A673 (cell line): ENCODE measurements around the gene LILRB1. TPM values are rescaled to one million over a fixed set of nuclear protein-coding genes. Genes with fewer than 3 reads are reported as not detected.

Experiments used
- BruUV-seq: library from RNA; stranded (reverse); fragments of 400-500 nt; replicated peaks from 2 replicates; lab custom pipeline; 2021; lab: Mats Ljungman, UMichigan
- CTCF ChIA-PET: fragments of 300-600 bp; sonication (Branson Sonifier 250); formaldehyde crosslinking; loops from one replicate; lab custom pipeline; 2022; ENCODE audit warnings: antibody characterized with exemption; lab: Charles Lee
- POLR2A ChIA-PET: fragments of 300-600 bp; sonication (Branson Sonifier 250); formaldehyde crosslinking; loops from one replicate; lab custom pipeline; 2022; ENCODE audit warnings: antibody characterized with exemption; ENCODE audit not compliant: low non-redundant PET; lab: Charles Lee
- DNase-seq: peaks from one replicate; pipeline ENCODE4 v3.0.0-alpha.2; 2015; ENCODE audit warnings: low spot score
- H3K27ac ChIP-seq: fragments of 200-600 bp; sonication (generic); 2 replicates; pipeline ENCODE4 v1.5.1; 2016; ENCODE audit warnings: mixed run types, low read depth, mild to moderate bottlenecking, mixed read lengths, antibody characterized with exemption, low read length; ENCODE audit not compliant: poor library complexity, severe bottlenecking
- H3K27me3 ChIP-seq: fragments of 200-600 bp; sonication (generic); replicated peaks from 2 replicates; pipeline ENCODE4 v1.6.1; 2017; ENCODE audit warnings: mixed run types, low read depth, mild to moderate bottlenecking, mixed read lengths, antibody characterized with exemption, low read length; ENCODE audit not compliant: insufficient read depth, poor library complexity
- H3K36me3 ChIP-seq: fragments of 200-600 bp; sonication (generic); 2 replicates; pipeline ENCODE4 v1.6.1; 2016; ENCODE audit warnings: mixed run types, mild to moderate bottlenecking, mixed read lengths, antibody characterized with exemption, low read length; ENCODE audit not compliant: insufficient read depth, poor library complexity, severe bottlenecking
- H3K4me1 ChIP-seq: fragments of 200-600 bp; sonication (generic); 2 replicates; pipeline ENCODE4 v1.6.1; 2017; ENCODE audit warnings: mixed run types, mild to moderate bottlenecking, mixed read lengths, antibody characterized with exemption, low read length; ENCODE audit not compliant: insufficient read depth, poor library complexity, severe bottlenecking
- H3K4me3 ChIP-seq: fragments of 200-600 bp; sonication (generic); 2 replicates; pipeline ENCODE4 v1.5.1; 2016; ENCODE audit warnings: low read depth, mixed run types, mild to moderate bottlenecking, mixed read lengths, low read length; ENCODE audit not compliant: poor library complexity, severe bottlenecking
- H3K9me3 ChIP-seq: fragments of 200-600 bp; sonication (generic); 2 replicates; pipeline ENCODE4 v1.6.1; 2016; ENCODE audit warnings: mixed run types, low read depth, mild to moderate bottlenecking, mixed read lengths, antibody characterized with exemption, low read length; ENCODE audit not compliant: poor library complexity, severe bottlenecking
- EZH2 ChIP-seq: fragments of 200-600 bp; sonication (generic); IDR thresholded peaks from 2 replicates; pipeline ENCODE4 v1.6.1; 2017; ENCODE audit warnings: borderline replicate concordance, low read depth, mild to moderate bottlenecking, mixed read lengths, antibody characterized with exemption, low read length; ENCODE audit not compliant: poor library complexity, severe bottlenecking
- intact Hi-C: fragments of 100-400 bp; cut with micrococcal nuclease; formaldehyde crosslinking; loops from one replicate; pipeline ENCODE4 v1.10.0; 2022; ENCODE audit not compliant: unreplicated experiment
- total RNA-seq: library from RNA; stranded (reverse); gene quantifications from 2 replicates; pipeline ENCODE4 v1.2.3, GENCODE V29; 2021
- TF ChIP-seq, protein P1 (sequence below): fragments of 300-800, 200-600 bp; sonication (generic); conservative IDR thresholded peaks from 2 replicates; pipeline ENCODE4 v1.5.1; 2017; ENCODE audit warnings: low read depth, mild to moderate bottlenecking, antibody characterized with exemption, low read length, moderate library complexity, mixed read lengths

The LILRB1 gene
- total RNA-seq, 1 experiment from 2014 or later: not detected

DNA sequence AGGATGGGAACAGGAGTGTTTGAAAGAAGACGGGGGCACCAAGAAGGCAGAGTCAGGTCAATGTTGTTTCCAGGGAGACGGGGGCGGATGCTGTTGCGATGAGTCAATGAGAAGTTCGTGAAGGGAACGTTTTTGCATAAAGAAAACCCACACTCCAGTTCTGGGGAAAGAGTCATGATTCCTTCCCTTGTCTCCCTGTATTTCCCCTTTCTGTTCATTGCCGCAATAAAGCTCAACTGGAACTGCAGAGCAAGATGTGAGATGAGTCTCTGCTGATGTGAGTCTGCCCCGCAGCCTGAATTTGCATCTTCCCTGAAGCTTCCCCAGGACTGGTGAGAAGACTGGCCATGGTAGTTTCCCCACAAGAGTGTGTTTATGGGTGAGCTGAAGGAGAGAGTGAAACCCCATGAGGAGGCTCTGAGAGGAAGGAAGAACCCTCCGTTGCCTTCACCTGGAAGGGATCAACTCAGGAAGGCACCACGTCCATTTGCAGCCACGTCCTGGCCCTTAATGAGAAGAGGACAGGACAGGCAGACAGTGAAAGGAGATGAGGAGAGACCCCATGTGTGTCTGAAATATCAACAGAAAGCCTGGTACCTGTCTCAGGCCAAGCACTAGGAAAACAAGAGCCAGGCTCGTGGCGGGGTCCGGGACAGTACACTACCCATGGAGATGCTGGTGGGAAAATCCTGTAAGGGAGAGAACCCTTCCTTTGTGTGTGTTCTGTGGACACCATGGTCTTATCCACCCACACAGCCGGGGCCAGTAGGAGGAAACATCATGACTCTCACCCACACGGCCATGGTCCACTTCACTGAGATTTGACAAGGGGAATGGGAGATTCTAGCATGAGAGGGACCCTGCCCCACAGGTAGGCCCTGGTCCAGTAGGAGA, 23.1 kb upstream of the LILRB1 start:
- ChIA-PET CTCF (no interaction called here), POLR2A (no interaction called here)
- Histone ChIP-seq H3K27me3 (peaks cover 18% of the 10 kb centered on the region), H3K9me3 (no peaks in the 10 kb centered on the region), H3K36me3 (no peaks in the 10 kb centered on the region), H3K4me1 (no peaks in the 10 kb centered on the region), H3K27ac (no peak overlapping the region), H3K4me3 (no peak overlapping the region)
- no TSS peak for BruUV-seq
- intact Hi-C loops: no loop called here
- TF ChIP-seq, protein P1, sequence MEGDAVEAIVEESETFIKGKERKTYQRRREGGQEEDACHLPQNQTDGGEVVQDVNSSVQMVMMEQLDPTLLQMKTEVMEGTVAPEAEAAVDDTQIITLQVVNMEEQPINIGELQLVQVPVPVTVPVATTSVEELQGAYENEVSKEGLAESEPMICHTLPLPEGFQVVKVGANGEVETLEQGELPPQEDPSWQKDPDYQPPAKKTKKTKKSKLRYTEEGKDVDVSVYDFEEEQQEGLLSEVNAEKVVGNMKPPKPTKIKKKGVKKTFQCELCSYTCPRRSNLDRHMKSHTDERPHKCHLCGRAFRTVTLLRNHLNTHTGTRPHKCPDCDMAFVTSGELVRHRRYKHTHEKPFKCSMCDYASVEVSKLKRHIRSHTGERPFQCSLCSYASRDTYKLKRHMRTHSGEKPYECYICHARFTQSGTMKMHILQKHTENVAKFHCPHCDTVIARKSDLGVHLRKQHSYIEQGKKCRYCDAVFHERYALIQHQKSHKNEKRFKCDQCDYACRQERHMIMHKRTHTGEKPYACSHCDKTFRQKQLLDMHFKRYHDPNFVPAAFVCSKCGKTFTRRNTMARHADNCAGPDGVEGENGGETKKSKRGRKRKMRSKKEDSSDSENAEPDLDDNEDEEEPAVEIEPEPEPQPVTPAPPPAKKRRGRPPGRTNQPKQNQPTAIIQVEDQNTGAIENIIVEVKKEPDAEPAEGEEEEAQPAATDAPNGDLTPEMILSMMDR: no peak
- no peak for TF ChIP-seq EZH2
- DNase-seq: no peak

DNA sequence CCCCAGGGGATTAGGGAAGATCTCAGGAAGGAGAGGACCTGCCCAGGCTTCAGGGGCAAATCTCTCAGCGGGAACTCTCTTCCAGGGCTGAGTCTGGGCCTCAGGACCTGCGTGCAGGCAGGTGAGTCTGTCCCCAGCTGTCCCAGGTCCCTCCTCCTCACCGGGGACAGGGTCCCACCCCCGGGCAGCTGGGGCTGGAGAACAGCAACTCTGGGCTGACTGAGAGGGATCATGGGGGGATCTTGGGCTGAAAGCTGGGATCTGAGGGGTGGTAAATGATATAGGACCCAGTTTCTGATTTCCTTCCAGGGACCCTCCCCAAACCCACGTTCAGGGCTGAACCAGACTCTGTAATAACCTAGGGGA, 22.5 kb upstream of the LILRB1 start:
- POLR2A ChIA-PET: no interaction called here
- no peak for TF ChIP-seq EZH2
- TF ChIP-seq, protein P1: no peak
- Histone ChIP-seq H3K27ac (no peak overlapping the region), H3K4me3 (no peak overlapping the region), H3K4me1 (no peaks in the 10 kb centered on the region), H3K9me3 (no peaks in the 10 kb centered on the region), H3K36me3 (no peaks in the 10 kb centered on the region), H3K27me3 (peaks cover 13% of the 10 kb centered on the region)
- CTCF ChIA-PET: no interaction called here
- intact Hi-C loops: no loop called here
- no TSS peak for BruUV-seq
- DNase-seq: no peak

DNA sequence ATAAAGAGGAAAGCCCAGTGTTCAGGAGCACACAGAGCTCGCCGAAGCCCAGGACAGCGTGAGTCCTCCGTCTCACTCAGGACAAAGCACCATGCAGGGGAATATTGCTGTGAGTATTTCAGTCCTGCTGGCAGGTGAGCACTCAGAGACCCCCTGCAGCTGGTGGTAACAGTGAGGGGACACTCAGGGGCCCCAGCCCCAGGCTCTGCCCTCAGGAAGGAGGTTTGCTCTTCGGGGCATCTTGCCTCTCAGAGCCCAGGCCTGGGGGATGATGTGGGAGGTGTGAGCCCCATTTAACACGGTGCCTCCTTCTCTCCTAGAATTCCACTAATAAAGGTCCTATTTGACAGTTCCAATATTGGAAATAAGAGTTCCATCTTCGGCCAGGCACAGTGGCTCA, 22.1 kb upstream of the LILRB1 start:
- ChIA-PET CTCF (no interaction called here), POLR2A (no interaction called here)
- no peak for DNase-seq
- intact Hi-C loops: no loop called here
- H3K9me3 ChIP-seq: no peaks in the 10 kb centered on the region
- H3K4me3 ChIP-seq: no peak overlapping the region
- H3K36me3 ChIP-seq: no peaks in the 10 kb centered on the region
- no peak overlapping the region for H3K27ac ChIP-seq
- no TSS peak for BruUV-seq
- no peaks in the 10 kb centered on the region for H3K4me1 ChIP-seq
- no peak for TF ChIP-seq EZH2
- TF ChIP-seq, protein P1: no peak
- H3K27me3 ChIP-seq: peaks cover 10% of the 10 kb centered on the region
